ENCODE measurements around the gene RNF225. TPM values are rescaled to one million over a fixed set of nuclear protein-coding genes. Genes with fewer than 3 reads are reported as not detected.
"Not testable (repeated sequence)": the region's sequence is repeated elsewhere in the genome, so short reads cannot be mapped to it uniquely, and the experiment has no call there.

The RNF225 gene
- total and polyA plus RNA-seq, 2 donors (not counting 3 experiments of a cell fraction or from before 2014, with no cell fraction given), result 0.58 TPM; not detected in 1

GRCh38 chr19:58376724-58377123 lies 18.7 kb upstream of the RNF225 start:
- peak; percentile 8 for FAIRE-seq
- H3K4me1 ChIP-seq (ENCODE audit: control insufficient read depth, extremely low read depth, insufficient read depth, low read length); H3K4me2 ChIP-seq (ENCODE audit: insufficient read depth, low read length); CTCF ChIA-PET; BruUV-seq (replicated peaks); H3K27me3 ChIP-seq (ENCODE audit: control insufficient read depth in 2 of 2, insufficient read depth in 2 of 2, low read length in 2 of 2); H3K79me2 ChIP-seq (ENCODE audit: control insufficient read depth, insufficient read depth, low read length); H3K9me1 ChIP-seq (replicated peaks; ENCODE audit: control insufficient read depth, extremely low read depth, insufficient read depth, low read length); H3K27ac ChIP-seq (ENCODE audit: insufficient read depth, low read depth, low read length); H3K9ac ChIP-seq (replicated peaks; ENCODE audit: extremely low read depth, insufficient read depth, low read length); H3K36me3 ChIP-seq (ENCODE audit: control insufficient read depth in 2 of 2, extremely low read depth in 1 of 2, insufficient read depth in 2 of 2, low read length in 2 of 2); dilution Hi-C loops (cut with MboI; ENCODE audit: extremely low pct_ligation_motif_present, low sequenced_read_pairs); H2AFZ ChIP-seq (ENCODE audit: low read depth, low read length); H3K9me3 ChIP-seq (replicated peaks; ENCODE audit: control insufficient read depth, insufficient read depth, low read length); POLR2A ChIA-PET; DNase-seq (ENCODE audit: low read depth, low spot score); H3K4me3 ChIP-seq (replicated peaks in 1 of 3; ENCODE audit: insufficient read depth in 1 of 3, low read depth in 1 of 3, low read length in 3 of 3); intact Hi-C loops (cut with micrococcal nuclease); H4K20me1 ChIP-seq (replicated peaks; ENCODE audit: control insufficient read depth, extremely low read depth, insufficient read depth, low read length): not testable (repeated sequence)

GRCh38 chr19:58379246-58379645 lies 16.2 kb upstream of the RNF225 start:
- no peaks in the 10 kb centered on the region for H3K9me1 ChIP-seq (replicated peaks; ENCODE audit: control insufficient read depth, extremely low read depth, insufficient read depth, low read length)
- intact Hi-C loops (cut with micrococcal nuclease) (no loop called here), dilution Hi-C loops (cut with MboI; ENCODE audit: extremely low pct_ligation_motif_present, low sequenced_read_pairs) (no loop called here)
- CTCF ChIA-PET, result no interaction called here
- no TSS peak for BruUV-seq (replicated peaks)
- no peaks in the 10 kb centered on the region for H4K20me1 ChIP-seq (replicated peaks; ENCODE audit: control insufficient read depth, extremely low read depth, insufficient read depth, low read length)
- H3K9ac ChIP-seq (replicated peaks; ENCODE audit: extremely low read depth, insufficient read depth, low read length), result no peak overlapping the region
- H3K79me2 ChIP-seq (ENCODE audit: control insufficient read depth, insufficient read depth, low read length), result no peaks in the 10 kb centered on the region
- H3K27me3 ChIP-seq (ENCODE audit: control insufficient read depth in 2 of 2, insufficient read depth in 2 of 2, low read length in 2 of 2), result no peaks in the 10 kb centered on the region
- FAIRE-seq (no peak), DNase-seq (ENCODE audit: low read depth, low spot score) (no peak)
- H3K4me3 ChIP-seq (replicated peaks in 1 of 3; ENCODE audit: insufficient read depth in 1 of 3, low read depth in 1 of 3, low read length in 3 of 3), result no peak overlapping the region
- no peak overlapping the region for H3K4me2 ChIP-seq (ENCODE audit: insufficient read depth, low read length)
- POLR2A ChIA-PET, result no interaction called here
- TF ChIP-seq POLR2AphosphoS5 (IDR thresholded peaks at IDR 0.05; ENCODE audit: insufficient read depth, low read depth, low read length) (no peak), MAX (IDR thresholded peaks at IDR 0.05; ENCODE audit: insufficient read depth, insufficient read length) (no peak), POLR2A (IDR thresholded peaks at IDR 0.05; ENCODE audit: low read depth, low read length) (no peak), JUN (IDR thresholded peaks at IDR 0.05; ENCODE audit: borderline replicate concordance, insufficient read depth, insufficient read length, low read depth) (no peak), MYC (IDR thresholded peaks at IDR 0.05; ENCODE audit: low read depth, low read length) (no peak), EZH2 (IDR thresholded peaks at IDR 0.05; ENCODE audit: borderline replicate concordance, low read depth, low read length, severe bottlenecking) (no peak), GATA2 (IDR thresholded peaks at IDR 0.05; ENCODE audit: insufficient read depth, insufficient read length, low read depth, low read length) (no peak), FOS (IDR thresholded peaks at IDR 0.05; ENCODE audit: borderline replicate concordance, insufficient read depth, low read length) (no peak), CTCF (IDR thresholded peaks at IDR 0.05; ENCODE audit: extremely low read depth in 1 of 2, insufficient read depth in 1 of 2, low read depth in 1 of 2, low read length in 2 of 2) (no peak)
- H3K36me3 ChIP-seq (ENCODE audit: control insufficient read depth in 2 of 2, extremely low read depth in 1 of 2, insufficient read depth in 2 of 2, low read length in 2 of 2), result no peaks in the 10 kb centered on the region
- no peak overlapping the region for H3K27ac ChIP-seq (ENCODE audit: insufficient read depth, low read depth, low read length)
- H2AFZ ChIP-seq (ENCODE audit: low read depth, low read length), result no peak overlapping the region
- peaks cover 7% of the 10 kb centered on the region for H3K4me1 ChIP-seq (ENCODE audit: control insufficient read depth, extremely low read depth, insufficient read depth, low read length)
- no peaks in the 10 kb centered on the region for H3K9me3 ChIP-seq (replicated peaks; ENCODE audit: control insufficient read depth, insufficient read depth, low read length)

Data from endothelial cell of umbilical vein (primary cell).